Spleen (tissue), 7 donors: ENCODE data around the gene PLCH1.

ENCODE experiments used
- POLR2A ChIP-seq, 3 donors: fragments of 450-650 bp; IDR thresholded peaks; one replicate each; pipeline ENCODE4 v1.5.1; 2017; ENCODE audit warnings: antibody characterized with exemption in 3 of 3, mild to moderate bottlenecking in 1 of 3
- POLR2AphosphoS5 ChIP-seq, 3 donors: sonication (generic); formaldehyde crosslinking; IDR thresholded peaks; one replicate each; pipeline ENCODE4 v1.5.1; 2017; ENCODE audit warnings: antibody characterized with exemption in 3 of 3
- TF ChIP-seq, protein P1 (sequence below), 11 experiments: fragments of 200-600 bp in 7 of 11; fragments of 450-650 bp in 4 of 11; sonication (generic) in 4 of 11; IDR thresholded peaks in 8 of 11; conservative IDR thresholded peaks in 3 of 11; 1 replicate in 7 of 11; 2 replicates in 4 of 11; pipeline versions ENCODE4 v1.4.0 to v1.8.0; 2016 to 2021; ENCODE audit warnings: antibody characterized with exemption in 11 of 11, inconsistent platforms in 4 of 11, mild to moderate bottlenecking in 1 of 11
- donor health status: DM: no; HTN: no; CAD: no; lungs with moderate emphysema.
- donor health status: DM: no; HTN: no; CAD: no.
- donor health status: DM: no; HTN: no; CAD: no.

DNA sequence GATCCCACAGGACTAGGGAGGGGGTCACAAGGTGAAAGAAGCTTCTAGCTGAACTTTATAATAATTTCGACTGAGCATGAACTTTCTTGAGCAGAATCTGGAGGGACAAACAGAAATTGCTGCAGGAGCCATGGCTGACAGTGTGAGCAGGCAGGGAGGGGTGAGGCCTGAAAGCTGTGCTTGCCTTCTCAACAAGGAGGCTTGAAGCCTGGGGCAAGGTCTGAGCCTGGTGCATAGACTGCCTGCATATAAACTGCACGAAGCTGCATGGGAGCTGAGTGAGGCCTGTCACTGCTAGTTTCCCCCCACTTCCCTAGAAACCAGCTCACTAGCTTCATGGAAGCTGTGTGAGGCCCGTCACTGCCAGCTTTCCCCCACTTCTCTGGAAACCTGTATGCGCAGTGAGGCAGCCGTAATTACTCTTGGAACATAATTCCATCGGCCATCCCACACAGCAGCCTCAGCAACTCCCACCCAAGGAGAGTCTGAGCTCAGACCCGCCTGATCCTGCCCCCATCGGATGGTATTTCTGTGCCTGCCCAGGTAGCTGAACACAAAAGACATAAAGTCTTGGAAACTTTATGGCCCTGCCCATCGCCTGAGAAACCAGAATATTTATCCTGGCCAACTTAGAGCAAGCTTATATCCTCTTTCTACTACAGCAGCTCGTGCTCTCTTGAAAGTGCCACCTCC lies 136.5 kb downstream of the PLCH1 start:
- TF ChIP-seq, protein P1, sequence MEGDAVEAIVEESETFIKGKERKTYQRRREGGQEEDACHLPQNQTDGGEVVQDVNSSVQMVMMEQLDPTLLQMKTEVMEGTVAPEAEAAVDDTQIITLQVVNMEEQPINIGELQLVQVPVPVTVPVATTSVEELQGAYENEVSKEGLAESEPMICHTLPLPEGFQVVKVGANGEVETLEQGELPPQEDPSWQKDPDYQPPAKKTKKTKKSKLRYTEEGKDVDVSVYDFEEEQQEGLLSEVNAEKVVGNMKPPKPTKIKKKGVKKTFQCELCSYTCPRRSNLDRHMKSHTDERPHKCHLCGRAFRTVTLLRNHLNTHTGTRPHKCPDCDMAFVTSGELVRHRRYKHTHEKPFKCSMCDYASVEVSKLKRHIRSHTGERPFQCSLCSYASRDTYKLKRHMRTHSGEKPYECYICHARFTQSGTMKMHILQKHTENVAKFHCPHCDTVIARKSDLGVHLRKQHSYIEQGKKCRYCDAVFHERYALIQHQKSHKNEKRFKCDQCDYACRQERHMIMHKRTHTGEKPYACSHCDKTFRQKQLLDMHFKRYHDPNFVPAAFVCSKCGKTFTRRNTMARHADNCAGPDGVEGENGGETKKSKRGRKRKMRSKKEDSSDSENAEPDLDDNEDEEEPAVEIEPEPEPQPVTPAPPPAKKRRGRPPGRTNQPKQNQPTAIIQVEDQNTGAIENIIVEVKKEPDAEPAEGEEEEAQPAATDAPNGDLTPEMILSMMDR (IDR thresholded peaks at IDR 0.05 in 8 of 11, conservative IDR thresholded peaks at IDR 0.05 in 3 of 11) = no peak
- TF ChIP-seq POLR2A (IDR thresholded peaks at IDR 0.05) (no peak), POLR2AphosphoS5 (IDR thresholded peaks at IDR 0.05) (no peak)
